GM23338 (cell line): ENCODE data around the gene STRA6.

Experiments
- CREB1 ChIP-seq: fragments of 250-450 bp; sonication (Bioruptor Pico); IDR thresholded peaks from 2 replicates; pipeline ENCODE4 v1.5.0; 2020; ENCODE audit warnings: low read depth, mild to moderate bottlenecking, moderate library complexity
- CTCF ChIP-seq, 2 experiments: fragments of 200-600 bp in 1 of 2; sonication (generic) in 1 of 2; conservative IDR thresholded peaks; 2 replicates each; pipeline versions ENCODE4 v1.5.1 to v1.6.1; 2016 to 2017; ENCODE audit warnings: antibody characterized with exemption in 2 of 2, low read depth in 2 of 2, mild to moderate bottlenecking in 2 of 2, moderate library complexity in 1 of 2
- ETS1 ChIP-seq: IDR thresholded peaks from 2 replicates; pipeline ENCODE4 v1.6.1; 2016; ENCODE audit warnings: antibody characterized with exemption
- EZH2 ChIP-seq: fragments of 200-600 bp; sonication (generic); IDR thresholded peaks from one replicate; pipeline ENCODE4 v1.8.0; 2017; ENCODE audit warnings: antibody characterized with exemption, mild to moderate bottlenecking, low read depth; ENCODE audit not compliant: unreplicated experiment
- EZH2phosphoT487 ChIP-seq: fragments of 200-600 bp; sonication (generic); IDR thresholded peaks from one replicate; pipeline ENCODE4 v1.8.1; 2018; ENCODE audit warnings: antibody characterized with exemption; ENCODE audit not compliant: unreplicated experiment
- JUNB ChIP-seq: IDR thresholded peaks from one replicate; pipeline ENCODE4 v1.6.1; 2016; ENCODE audit warnings: antibody characterized with exemption; ENCODE audit not compliant: unreplicated experiment
- NANOG ChIP-seq: IDR thresholded peaks from 2 replicates; pipeline ENCODE4 v1.6.1; 2016; ENCODE audit warnings: antibody characterized with exemption, borderline replicate concordance
- POLR2AphosphoS5 ChIP-seq: IDR thresholded peaks from 2 replicates; pipeline ENCODE4 v1.6.1; 2016; ENCODE audit warnings: antibody characterized with exemption, low read depth
- REST ChIP-seq: IDR thresholded peaks from one replicate; pipeline ENCODE4 v1.6.1; 2018; ENCODE audit warnings: antibody characterized with exemption; ENCODE audit not compliant: unreplicated experiment
- STAT1 ChIP-seq: IDR thresholded peaks from one replicate; pipeline ENCODE4 v1.6.1; 2016; ENCODE audit warnings: antibody characterized with exemption; ENCODE audit not compliant: unreplicated experiment
- ZNF462 ChIP-seq: fragments of 250-450 bp; sonication (Bioruptor Pico); IDR thresholded peaks from 2 replicates; pipeline ENCODE4 v1.5.0; 2020; ENCODE audit warnings: mild to moderate bottlenecking, moderate library complexity

GRCh38 chr15:74134387-74135027, 68.1 kb downstream of the STRA6 start:
- TF ChIP-seq CTCF (conservative IDR thresholded peaks at IDR 0.05; ENCODE audit: low read depth in 2 of 2) (peak; percentile 67 to 76), POLR2AphosphoS5 (no peak), NANOG (no peak), EZH2 (peak; percentile 57), ZNF462 (CRISPR knock-in tag) (no peak), ETS1 (no peak), REST (no peak), EZH2phosphoT487 (peak; percentile 40), CREB1 (CRISPR knock-in tag) (0 out of 2 replicates have a peak, but pooled peaks have one; percentile 4), STAT1 (no peak), JUNB (no peak)
